GM06990 (cell line): ENCODE results near the gene KDM4B.

Experiments
- DNase-seq: peaks from one replicate; pipeline ENCODE4 v3.0.0-alpha.2; 2011; ENCODE audit not compliant: insufficient read length; ENCODE audit errors: extremely low read depth
- H3K27me3 ChIP-seq: replicated peaks from 2 replicates; pipeline ENCODE4 v1.6.0; 2011; ENCODE audit warnings: low read length; ENCODE audit not compliant: control insufficient read depth, insufficient read depth
- H3K36me3 ChIP-seq: 2 replicates; pipeline ENCODE4 v1.5.1; 2011; ENCODE audit warnings: low read length; ENCODE audit not compliant: control insufficient read depth, insufficient read depth
- H3K4me3 ChIP-seq: replicated peaks from 2 replicates; pipeline ENCODE4 v1.5.1; 2011; ENCODE audit warnings: low read depth, mild to moderate bottlenecking, control low read depth, low read length
- CTCF ChIP-seq: IDR thresholded peaks from 2 replicates; pipeline ENCODE4 v1.5.1; 2011; ENCODE audit warnings: low read length, control low read depth, mild to moderate bottlenecking, inconsistent platforms; ENCODE audit not compliant: insufficient read depth, poor library complexity, severe bottlenecking

KDM4B gene

DNA sequence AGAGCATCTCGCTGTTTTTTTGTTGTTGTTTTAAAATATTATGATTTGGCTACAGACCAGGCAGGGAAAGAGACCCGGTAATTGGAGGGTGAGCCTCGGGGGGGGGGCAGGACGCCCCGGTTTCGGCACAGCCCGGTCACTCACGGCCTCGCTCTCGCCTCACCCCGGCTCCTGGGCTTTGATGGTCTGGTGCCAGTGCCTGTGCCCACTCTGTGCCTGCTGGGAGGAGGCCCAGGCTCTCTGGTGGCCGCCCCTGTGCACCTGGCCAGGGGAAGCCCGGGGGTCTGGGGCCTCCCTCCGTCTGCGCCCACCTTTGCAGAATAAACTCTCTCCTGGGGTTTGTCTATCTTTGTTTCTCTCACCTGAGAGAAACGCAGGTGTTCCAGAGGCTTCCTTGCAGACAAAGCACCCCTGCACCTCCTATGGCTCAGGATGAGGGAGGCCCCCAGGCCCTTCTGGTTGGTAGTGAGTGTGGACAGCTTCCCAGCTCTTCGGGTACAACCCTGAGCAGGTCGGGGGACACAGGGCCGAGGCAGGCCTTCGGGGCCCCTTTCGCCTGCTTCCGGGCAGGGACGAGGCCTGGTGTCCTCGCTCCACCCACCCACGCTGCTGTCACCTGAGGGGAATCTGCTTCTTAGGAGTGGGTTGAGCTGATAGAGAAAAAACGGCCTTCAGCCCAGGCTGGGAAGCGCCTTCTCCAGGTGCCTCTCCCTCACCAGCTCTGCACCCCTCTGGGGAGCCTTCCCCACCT lies 183.3 kb downstream of the KDM4B start:
- DNase-seq = peak; percentile 5

DNA sequence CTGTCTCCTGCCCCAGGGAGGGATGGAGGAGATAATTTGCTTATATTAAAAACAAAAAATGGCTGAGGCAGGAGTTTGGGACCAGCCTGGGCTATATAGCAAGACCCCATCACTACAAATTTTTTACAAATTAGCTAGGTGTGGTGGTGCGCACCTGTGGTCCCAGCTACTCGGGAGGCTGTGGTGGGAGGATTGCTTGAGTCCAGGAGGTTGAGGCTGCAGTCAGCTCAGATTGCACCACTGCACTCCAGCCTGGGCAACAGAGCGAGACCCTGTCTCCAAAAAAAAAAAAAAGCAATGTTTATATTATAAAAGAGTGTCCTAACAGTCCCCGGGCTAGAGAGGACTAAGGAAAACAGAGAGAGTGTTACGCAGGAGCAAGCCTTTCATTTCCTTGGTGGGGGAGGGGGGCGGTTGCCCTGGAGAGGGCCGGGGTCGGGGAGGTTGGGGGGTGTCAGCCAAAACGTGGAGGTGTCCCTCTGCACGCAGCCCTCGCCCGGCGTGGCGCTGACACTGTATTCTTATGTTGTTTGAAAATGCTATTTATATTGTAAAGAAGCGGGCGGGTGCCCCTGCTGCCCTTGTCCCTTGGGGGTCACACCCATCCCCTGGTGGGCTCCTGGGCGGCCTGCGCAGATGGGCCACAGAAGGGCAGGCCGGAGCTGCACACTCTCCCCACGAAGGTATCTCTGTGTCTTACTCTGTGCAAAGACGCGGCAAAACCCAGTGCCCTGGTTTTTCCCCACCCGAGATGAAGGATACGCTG lies 184.0 kb downstream of the KDM4B start:
- Histone ChIP-seq H3K4me3 (no peak overlapping the region), H3K27me3 (no peaks in the 10 kb centered on the region), H3K36me3 (peaks cover 13% of the 10 kb centered on the region)
- no peak for TF ChIP-seq CTCF
- peak; percentile 3 for DNase-seq

More for the DNA sequence above, 183.3 kb downstream of the KDM4B start:
- no peaks in the 10 kb centered on the region for H3K27me3 ChIP-seq
- H3K36me3 ChIP-seq = peaks cover 15% of the 10 kb centered on the region
- no peak overlapping the region for H3K4me3 ChIP-seq
- no peak for TF ChIP-seq CTCF

- peak; percentile 25 for DNase-seq
- Histone ChIP-seq H3K27me3 (no peaks in the 10 kb centered on the region), H3K4me3 (no peak overlapping the region), H3K36me3 (peaks cover 10% of the 10 kb centered on the region)
- no peak for TF ChIP-seq CTCF
Measured at GRCh38 chr19:5153601-5154128, 184.8 kb downstream of the KDM4B start.

- H3K4me3 ChIP-seq = no peak overlapping the region
- DNase-seq = no peak
Measured at GRCh38 chr19:5154129-5154798, 185.4 kb downstream of the KDM4B start.

More at GRCh38 chr19:5154129-5154798, 185.4 kb downstream of the KDM4B start:
- Histone ChIP-seq H3K36me3 (peaks cover 6% of the 10 kb centered on the region), H3K27me3 (no peaks in the 10 kb centered on the region)
- TF ChIP-seq CTCF = peak; percentile 76
